ENCODE measurements around the gene ZNF728.
"Not testable (repeated sequence)": the region's sequence is repeated elsewhere in the genome, so short reads cannot be mapped to it uniquely, and the experiment has no call there.

Gene ZNF728

DNA sequence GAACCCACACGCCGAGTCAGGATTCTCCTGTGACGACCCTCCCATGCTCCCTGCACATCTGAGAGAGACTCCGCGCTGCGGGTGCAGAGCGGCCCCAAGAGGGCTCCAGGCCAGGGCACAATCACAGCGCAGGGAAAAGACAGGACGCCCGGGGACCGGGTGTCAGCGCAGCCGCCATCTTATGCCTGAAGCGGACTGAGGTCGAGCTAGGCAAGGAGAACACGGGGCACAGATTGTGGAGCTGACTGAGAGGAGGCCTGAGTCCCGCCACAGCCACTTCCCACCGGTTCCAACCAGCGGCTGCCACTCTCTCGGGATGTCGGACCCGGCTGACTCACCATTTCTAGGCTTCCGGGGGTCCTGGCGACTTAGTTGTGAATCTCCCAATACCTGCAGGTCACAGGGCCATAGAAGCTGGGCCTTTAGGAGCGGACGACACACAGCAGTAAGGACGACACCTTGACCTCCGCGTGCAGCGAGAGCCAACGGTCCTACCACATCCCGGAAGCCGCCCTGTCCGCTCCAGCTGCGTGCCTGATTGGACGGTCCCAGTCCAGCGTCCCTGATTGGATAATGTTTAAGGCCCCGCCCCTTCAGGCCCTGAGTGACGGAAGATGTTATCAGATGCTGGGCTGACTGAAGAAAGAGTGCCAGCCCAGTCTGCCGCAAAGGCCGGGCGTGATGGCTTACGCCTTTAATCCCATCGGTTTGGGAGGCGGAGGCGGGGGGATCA, at the start of gene ZNF728:
TSS of gene ZNF728 (minus strand) at position 487 of the 733 bp plus-strand sequence. CDS start at position 341, 146 bp downstream.
- in situ Hi-C loops (cut with HindIII; ENCODE audit: low sequenced_read_pairs) = no loop called here
- H3K4me3 ChIP-seq (ENCODE audit: low read depth, low read length) = no peak within 1 kb of the TSS
- TF ChIP-seq, protein P1, sequence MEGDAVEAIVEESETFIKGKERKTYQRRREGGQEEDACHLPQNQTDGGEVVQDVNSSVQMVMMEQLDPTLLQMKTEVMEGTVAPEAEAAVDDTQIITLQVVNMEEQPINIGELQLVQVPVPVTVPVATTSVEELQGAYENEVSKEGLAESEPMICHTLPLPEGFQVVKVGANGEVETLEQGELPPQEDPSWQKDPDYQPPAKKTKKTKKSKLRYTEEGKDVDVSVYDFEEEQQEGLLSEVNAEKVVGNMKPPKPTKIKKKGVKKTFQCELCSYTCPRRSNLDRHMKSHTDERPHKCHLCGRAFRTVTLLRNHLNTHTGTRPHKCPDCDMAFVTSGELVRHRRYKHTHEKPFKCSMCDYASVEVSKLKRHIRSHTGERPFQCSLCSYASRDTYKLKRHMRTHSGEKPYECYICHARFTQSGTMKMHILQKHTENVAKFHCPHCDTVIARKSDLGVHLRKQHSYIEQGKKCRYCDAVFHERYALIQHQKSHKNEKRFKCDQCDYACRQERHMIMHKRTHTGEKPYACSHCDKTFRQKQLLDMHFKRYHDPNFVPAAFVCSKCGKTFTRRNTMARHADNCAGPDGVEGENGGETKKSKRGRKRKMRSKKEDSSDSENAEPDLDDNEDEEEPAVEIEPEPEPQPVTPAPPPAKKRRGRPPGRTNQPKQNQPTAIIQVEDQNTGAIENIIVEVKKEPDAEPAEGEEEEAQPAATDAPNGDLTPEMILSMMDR (IDR thresholded peaks at IDR 0.05; ENCODE audit: low read depth, low read length, missing control alignments) = no peak
- no peak for DNase-seq (ENCODE audit: low read depth)

DNA sequence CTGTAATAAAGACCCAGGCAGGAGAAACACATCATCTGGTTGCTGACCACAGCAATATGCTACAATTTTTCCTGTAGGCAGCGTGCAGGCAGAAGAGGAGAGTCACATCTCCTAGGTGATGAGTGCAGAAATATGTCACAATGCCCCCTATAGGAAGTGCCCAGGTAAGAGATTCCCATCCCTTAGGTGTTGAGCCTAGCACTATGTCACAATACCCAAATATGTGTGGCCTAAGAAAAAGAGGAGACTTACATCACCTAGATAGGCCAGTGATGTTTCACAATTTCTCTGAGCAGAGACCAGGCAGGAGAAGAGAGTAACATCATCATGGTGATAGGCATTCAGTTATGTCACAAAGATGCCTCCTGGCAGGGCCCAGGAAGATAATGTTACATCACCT, 49.4 kb upstream of the ZNF728 start:
- H3K4me3 ChIP-seq (ENCODE audit: low read depth, low read length) = no peak overlapping the region
- in situ Hi-C loops (cut with HindIII; ENCODE audit: low sequenced_read_pairs) = no loop called here
- TF ChIP-seq, protein P1 (IDR thresholded peaks at IDR 0.05; ENCODE audit: low read depth, low read length, missing control alignments) = no peak
- no peak for DNase-seq (ENCODE audit: low read depth)

DNA sequence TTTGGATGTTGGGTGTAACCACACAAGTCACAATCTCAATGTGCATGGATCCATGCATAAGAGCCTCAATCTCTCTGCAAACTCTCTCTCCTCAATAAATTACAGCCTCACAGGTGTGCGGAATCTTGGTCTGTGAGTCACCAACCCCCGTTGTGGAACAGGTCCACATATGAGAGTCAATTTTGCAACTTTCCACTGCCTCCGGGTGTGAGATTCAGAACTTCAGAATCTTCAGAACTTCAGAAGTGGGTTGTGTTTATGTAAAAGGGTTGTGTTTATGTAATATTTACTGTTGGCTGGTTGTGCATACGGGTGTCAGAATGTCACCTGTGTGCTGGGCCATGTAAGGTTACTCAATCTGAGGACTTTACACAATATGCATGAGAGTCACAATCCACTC, 46.3 kb upstream of the ZNF728 start:
- TF ChIP-seq, protein P1 (IDR thresholded peaks at IDR 0.05; ENCODE audit: low read depth, low read length, missing control alignments) = no peak
- DNase-seq (ENCODE audit: low read depth) = no peak
- no peak overlapping the region for H3K4me3 ChIP-seq (ENCODE audit: low read depth, low read length)
- in situ Hi-C loops (cut with HindIII; ENCODE audit: low sequenced_read_pairs) = no loop called here

DNA sequence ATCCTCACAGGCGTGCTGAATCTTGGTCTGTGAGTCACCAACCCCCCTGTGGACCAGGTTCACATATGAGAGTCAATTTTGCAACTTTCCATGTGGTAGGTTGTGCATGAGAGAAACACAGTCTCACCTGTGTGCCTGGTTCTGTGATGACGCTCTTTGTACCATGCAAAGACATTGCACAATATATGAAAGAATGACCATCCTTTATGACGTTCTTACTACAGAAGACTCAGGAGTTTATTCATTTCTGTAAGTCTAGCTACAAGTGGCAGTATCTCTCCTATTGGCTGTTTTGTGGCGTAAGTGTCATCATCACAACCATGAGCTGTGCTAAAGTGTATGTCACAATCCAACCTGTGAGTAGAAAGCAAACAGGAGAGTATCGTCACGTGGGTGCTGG, 43.8 kb upstream of the ZNF728 start:
- H3K4me3 ChIP-seq (ENCODE audit: low read depth, low read length) = no peak overlapping the region
- no peak for DNase-seq (ENCODE audit: low read depth)
- TF ChIP-seq, protein P1 (IDR thresholded peaks at IDR 0.05; ENCODE audit: low read depth, low read length, missing control alignments) = no peak
- in situ Hi-C loops (cut with HindIII; ENCODE audit: low sequenced_read_pairs) = no loop called here

DNA sequence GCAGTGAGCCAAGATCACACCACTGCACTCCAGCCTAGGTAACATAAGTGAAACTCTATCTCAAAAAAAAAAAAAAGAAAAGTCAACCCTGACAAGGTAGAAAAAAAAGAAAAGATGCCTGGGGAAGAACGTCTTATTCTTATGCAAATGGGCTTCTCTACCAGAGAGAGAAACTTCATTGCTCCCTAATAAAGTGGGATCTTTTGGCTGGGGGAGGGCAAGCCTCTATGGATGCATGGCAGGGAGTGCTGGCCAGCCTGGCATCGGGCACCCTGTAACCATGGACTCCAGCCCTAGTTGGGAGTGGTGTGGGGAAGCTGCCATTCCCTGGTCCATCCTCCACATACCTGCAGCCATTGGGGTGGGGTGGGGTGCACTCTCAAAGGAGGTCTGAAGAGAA, 30.7 kb upstream of the ZNF728 start:
- no peak for DNase-seq (ENCODE audit: low read depth)
- H3K4me3 ChIP-seq (ENCODE audit: low read depth, low read length) = no peak overlapping the region
- in situ Hi-C loops (cut with HindIII; ENCODE audit: low sequenced_read_pairs) = no loop called here
- TF ChIP-seq, protein P1 (IDR thresholded peaks at IDR 0.05; ENCODE audit: low read depth, low read length, missing control alignments) = no peak

DNA sequence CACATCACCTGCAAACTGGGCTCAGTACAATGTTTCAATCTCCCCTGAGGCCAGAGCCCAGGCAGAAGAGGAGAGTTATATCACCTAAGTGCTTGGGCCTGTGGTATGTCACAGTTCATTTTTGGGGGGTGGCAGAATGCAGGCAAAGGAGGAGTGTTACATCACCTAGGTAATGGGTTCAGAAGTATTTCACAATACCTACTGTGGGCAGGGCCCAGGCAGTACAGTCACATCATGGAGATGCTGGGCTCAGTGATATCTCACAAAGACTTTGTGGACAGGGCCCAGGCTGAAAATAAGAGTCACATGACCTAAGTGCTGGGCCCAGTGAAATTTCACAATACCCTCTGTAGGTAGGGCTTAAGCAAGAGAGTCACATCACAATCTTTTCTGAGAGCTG, 12.7 kb upstream of the ZNF728 start:
- TF ChIP-seq, protein P1 (IDR thresholded peaks at IDR 0.05; ENCODE audit: low read depth, low read length, missing control alignments) = no peak
- H3K4me3 ChIP-seq (ENCODE audit: low read depth, low read length) = no peak overlapping the region
- in situ Hi-C loops (cut with HindIII; ENCODE audit: low sequenced_read_pairs) = no loop called here
- no peak for DNase-seq (ENCODE audit: low read depth)

DNA sequence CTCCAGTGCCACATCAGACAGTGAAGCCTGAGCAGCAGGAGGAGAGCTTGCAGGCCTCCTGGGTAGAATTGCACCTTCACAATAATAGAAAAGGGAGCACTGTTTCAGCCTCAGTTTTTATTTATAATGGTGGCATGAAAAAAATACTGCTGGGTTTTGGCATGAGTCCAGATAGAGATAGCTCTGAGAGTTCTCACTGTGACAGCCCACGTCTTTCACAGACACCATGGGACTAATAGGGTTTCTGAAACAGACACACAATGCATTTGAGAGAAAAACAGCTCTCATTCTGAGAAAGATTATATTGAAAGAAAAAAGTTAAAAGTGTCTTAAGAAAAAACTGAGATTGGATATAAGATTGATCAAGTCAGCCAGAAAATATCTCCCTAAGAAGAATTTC, 8.0 kb downstream of the ZNF728 start:
- DNase-seq (ENCODE audit: low read depth); in situ Hi-C loops (cut with HindIII; ENCODE audit: low sequenced_read_pairs); H3K4me3 ChIP-seq (ENCODE audit: low read depth, low read length): not testable (repeated sequence)
